Neuronal stem cell (in vitro differentiated cells): ENCODE data around the gene CSNK1D.
A peak's percentile ranks its signal among the peaks of the same experiment; 100 is the strongest.

ENCODE experiments used
- DNase-seq: peaks from one replicate; pipeline ENCODE4 v3.0.0-alpha.2; 2013; ENCODE audit warnings: low spot score
- H2AFZ ChIP-seq: one replicate; pipeline ENCODE4 v1.6.1; 2013; ENCODE audit warnings: mild to moderate bottlenecking, low read length, inconsistent platforms
- H2AK5ac ChIP-seq: 2 replicates; pipeline ENCODE4 v1.6.1; 2013; ENCODE audit warnings: low read depth, mild to moderate bottlenecking, inconsistent platforms, low read length, moderate library complexity, mixed read lengths
- H2BK120ac ChIP-seq: 2 replicates; pipeline ENCODE4 v1.6.1; 2013; ENCODE audit warnings: low read depth, mild to moderate bottlenecking, inconsistent platforms, low read length, moderate library complexity, mixed read lengths
- H2BK12ac ChIP-seq: one replicate; pipeline ENCODE4 v1.6.1; 2013; ENCODE audit warnings: low read length, inconsistent platforms
- H2BK15ac ChIP-seq: 2 replicates; pipeline ENCODE4 v1.6.1; 2013; ENCODE audit warnings: mild to moderate bottlenecking, low read length, inconsistent platforms, mixed read lengths
- H2BK5ac ChIP-seq: one replicate; pipeline ENCODE4 v1.6.1; 2013; ENCODE audit warnings: inconsistent platforms, mild to moderate bottlenecking, low read length, moderate library complexity
- H3K14ac ChIP-seq: one replicate; pipeline ENCODE4 v1.6.1; 2013; ENCODE audit warnings: low read length, inconsistent platforms
- H3K18ac ChIP-seq: 2 replicates; pipeline ENCODE4 v1.6.1; 2013; ENCODE audit warnings: low read length, inconsistent platforms
- H3K23ac ChIP-seq: 2 replicates; pipeline ENCODE4 v1.6.1; 2013; ENCODE audit warnings: low read depth, mild to moderate bottlenecking, mixed read lengths, low read length, inconsistent platforms; ENCODE audit not compliant: poor library complexity
- H3K27ac ChIP-seq: replicated peaks from 3 replicates; pipeline ENCODE4 v1.5.1; 2013; ENCODE audit warnings: low read length, inconsistent platforms
- H3K27me3 ChIP-seq, 3 experiments: 2 replicates each; pipeline ENCODE4 v1.6.1; 2013; ENCODE audit warnings: low read length in 3 of 3, mild to moderate bottlenecking in 2 of 3, inconsistent platforms in 1 of 3, low read depth in 1 of 3, mixed read lengths in 1 of 3, moderate library complexity in 1 of 3; ENCODE audit not compliant: control insufficient read depth in 3 of 3, insufficient read depth in 3 of 3
- H3K36me3 ChIP-seq, 2 donors: replicated peaks in 1 of 2; 2 replicates each; pipeline ENCODE4 v1.6.1; 2013; ENCODE audit warnings: low read length in 2 of 2; ENCODE audit not compliant: control insufficient read depth in 2 of 2, insufficient read depth in 2 of 2
- H3K4ac ChIP-seq: 2 replicates; pipeline ENCODE4 v1.6.1; 2013; ENCODE audit warnings: inconsistent platforms, mild to moderate bottlenecking, low read length, moderate library complexity
- H3K4me1 ChIP-seq, 2 donors: 1 replicate in 1 of 2; 2 replicates in 1 of 2; pipeline ENCODE4 v1.6.1; 2013; ENCODE audit warnings: low read length in 2 of 2, low read depth in 1 of 2; ENCODE audit not compliant: control insufficient read depth in 2 of 2, insufficient read depth in 1 of 2
- H3K4me2 ChIP-seq: one replicate; pipeline ENCODE4 v1.6.1; 2013; ENCODE audit warnings: mild to moderate bottlenecking, low read length, inconsistent platforms; ENCODE audit not compliant: insufficient read depth, poor library complexity, severe bottlenecking
- H3K4me3 ChIP-seq, 2 donors: 2 replicates each; pipeline ENCODE4 v1.5.1; 2013; ENCODE audit warnings: low read length in 2 of 2, mild to moderate bottlenecking in 2 of 2, inconsistent platforms in 1 of 2, moderate library complexity in 1 of 2
- H3K79me1 ChIP-seq: one replicate; pipeline ENCODE4 v1.6.1; 2013; ENCODE audit warnings: low read depth, mild to moderate bottlenecking, inconsistent platforms, low read length, moderate library complexity
- H3K9ac ChIP-seq: one replicate; pipeline ENCODE4 v1.6.1; 2013; ENCODE audit warnings: mild to moderate bottlenecking, low read depth, low read length, inconsistent platforms; ENCODE audit not compliant: poor library complexity
- H3K9me3 ChIP-seq, 2 donors: replicated peaks in 1 of 2; 2 replicates each; pipeline versions ENCODE3 to v1.6.1; 2013; ENCODE audit warnings: low read length in 2 of 2, mild to moderate bottlenecking in 2 of 2, inconsistent platforms in 1 of 2, low read depth in 1 of 2, mixed read lengths in 1 of 2, moderate library complexity in 1 of 2; ENCODE audit not compliant: control insufficient read depth in 2 of 2, insufficient read depth in 1 of 2
- H4K8ac ChIP-seq: one replicate; pipeline ENCODE4 v1.6.1; 2013; ENCODE audit warnings: low read depth, mild to moderate bottlenecking, inconsistent platforms, low read length, moderate library complexity
- H4K91ac ChIP-seq: one replicate; pipeline ENCODE4 v1.6.1; 2013; ENCODE audit warnings: low read length, low read depth, mild to moderate bottlenecking, inconsistent platforms; ENCODE audit not compliant: poor library complexity
- WGBS, 2 donors: extraction: QIAGEN DNeasy Blood & Tissue Kit; methylation state at CpG; one replicate each; pipeline ENCODE4 v1.1.7; 2013; ENCODE audit warnings: missing lambda C conversion rate in 2 of 2, mixed read lengths in 1 of 2; ENCODE audit not compliant: insufficient read length in 2 of 2, insufficient replicate concordance in 1 of 2; ENCODE audit errors: extremely low coverage in 2 of 2; 5-methylcytosine and 5-hydroxymethylcytosine counted together

Gene CSNK1D

DNA sequence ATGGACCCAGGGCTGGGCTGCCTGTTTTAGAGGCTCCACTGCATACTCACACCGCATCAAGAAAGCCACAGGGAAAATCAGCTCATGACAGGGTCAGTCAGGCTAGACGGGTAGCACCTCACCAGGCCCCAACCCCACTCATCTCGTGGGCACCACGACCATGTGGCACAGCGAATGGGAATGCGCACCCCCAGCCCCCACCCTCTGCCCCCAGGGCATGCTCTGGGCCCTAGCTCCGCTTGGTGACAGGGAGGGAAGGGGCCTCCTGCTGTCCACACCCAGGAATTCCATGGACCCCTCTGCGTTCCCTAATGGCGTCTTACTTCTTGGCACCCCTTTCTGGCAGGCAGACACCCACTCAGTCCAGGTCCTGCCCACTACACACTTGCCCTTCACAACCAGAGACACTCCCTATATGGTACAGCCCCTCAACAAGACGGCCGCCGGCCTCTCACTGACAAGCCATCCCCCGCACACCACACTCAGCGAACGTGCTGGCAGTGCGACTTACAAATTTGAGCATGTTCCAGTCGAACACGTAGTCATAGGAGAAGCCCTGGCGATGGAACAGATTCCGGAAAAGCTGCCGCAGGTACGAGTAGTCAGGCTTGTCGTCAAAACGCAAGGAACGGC is 22.5 kb downstream of the CSNK1D start:
- no peak for DNase-seq
- H2BK15ac ChIP-seq: no peak overlapping the region
- H4K91ac ChIP-seq: no peak overlapping the region
- no peaks in the 10 kb centered on the region for H3K4me1 ChIP-seq
- no peak overlapping the region for H2BK120ac ChIP-seq
- H3K79me1 ChIP-seq: peaks cover 26% of the 10 kb centered on the region
- H3K4me3 ChIP-seq: no peak overlapping the region
- H2BK5ac ChIP-seq: no peak overlapping the region
- peak overlapping the region; percentile 27 for H3K18ac ChIP-seq
- H3K27ac ChIP-seq: no peak overlapping the region
- H3K4ac ChIP-seq: no peak overlapping the region
- H3K14ac ChIP-seq: no peak overlapping the region
- H3K27me3 ChIP-seq: no peaks in the 10 kb centered on the region
- no peak overlapping the region for H4K8ac ChIP-seq
- H2BK12ac ChIP-seq: no peak overlapping the region
- peaks cover 2 to 5% of the 10 kb centered on the region in 2 donors for H3K9me3 ChIP-seq
- no peak overlapping the region for H2AFZ ChIP-seq
- H3K4me2 ChIP-seq: no peak overlapping the region
- peaks cover 81 to 87% of the 10 kb centered on the region in 2 donors for H3K36me3 ChIP-seq
- H3K23ac ChIP-seq: peak overlapping the region; percentile 60
- WGBS, 2 donors: no CpG with 5 or more reads among the region's 25 CpGs
- no peak overlapping the region for H2AK5ac ChIP-seq
- peak overlapping the region; percentile 37 for H3K9ac ChIP-seq

DNA sequence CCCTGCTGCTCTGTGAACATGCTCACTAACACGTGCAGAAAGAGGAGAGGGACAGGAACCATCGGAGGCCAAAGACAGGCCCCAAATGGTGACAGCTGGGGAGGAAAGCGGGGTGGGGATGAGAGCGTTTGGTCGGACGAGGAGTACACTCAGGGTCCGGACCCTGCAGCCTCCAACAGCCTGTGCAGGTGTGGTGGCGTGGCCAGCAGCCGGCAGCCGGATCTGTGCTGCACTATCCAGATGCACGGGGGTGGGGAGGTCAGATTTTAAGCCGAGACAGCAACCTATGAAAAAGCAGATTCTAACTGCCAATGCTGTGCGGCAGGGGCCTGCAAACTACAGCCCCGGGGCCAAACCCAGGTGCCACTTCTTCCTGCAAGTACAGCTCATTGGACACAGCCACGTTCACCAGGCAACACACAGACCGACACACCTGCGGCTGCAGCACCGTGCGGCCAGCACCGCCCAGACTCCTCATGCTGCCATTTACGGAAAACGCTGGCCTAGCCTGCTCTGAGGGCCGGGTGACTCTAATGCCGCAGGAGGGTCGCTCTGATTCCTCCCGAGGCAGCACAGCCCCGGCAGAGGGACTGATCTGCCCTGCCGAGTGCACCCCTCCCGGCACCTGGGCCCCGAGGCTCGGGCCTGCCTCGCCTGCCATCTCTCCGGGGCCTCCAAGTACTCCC is 23.5 kb downstream of the CSNK1D start:
- WGBS, 2 donors: no CpG with 5 or more reads among the region's 33 CpGs
- no peak overlapping the region for H2BK15ac ChIP-seq

GRCh38 chr17:82248815-82249674 is 24.5 kb downstream of the CSNK1D start:
- Histone ChIP-seq H3K4ac (no peak overlapping the region), H2AFZ (no peak overlapping the region), H4K91ac (no peak overlapping the region), H3K27ac (no peak overlapping the region), H2BK15ac (no peak overlapping the region), H3K18ac (no peak overlapping the region), H2AK5ac (no peak overlapping the region), H3K9me3 (peaks cover 0 to 2% of the 10 kb centered on the region in 2 donors), H3K36me3 (peaks cover 92 to 96% of the 10 kb centered on the region in 2 donors), H3K79me1 (peaks cover 30% of the 10 kb centered on the region), H3K23ac (no peak overlapping the region), H3K27me3 (no peaks in the 10 kb centered on the region), H3K4me1 (no peaks in the 10 kb centered on the region), H4K8ac (no peak overlapping the region), H2BK5ac (no peak overlapping the region), H3K14ac (no peak overlapping the region), H2BK120ac (no peak overlapping the region), H3K9ac (no peak overlapping the region), H3K4me2 (no peak overlapping the region), H3K4me3 (no peak overlapping the region), H2BK12ac (no peak overlapping the region)
- WGBS, 2 donors: no CpG with 5 or more reads among the region's 54 CpGs
- DNase-seq: no peak

More for the DNA sequence above, 23.5 kb downstream of the CSNK1D start:
- Histone ChIP-seq H3K4ac (no peak overlapping the region), H3K4me3 (no peak overlapping the region), H2AK5ac (no peak overlapping the region), H3K36me3 (peaks cover 83 to 87% of the 10 kb centered on the region in 2 donors), H2BK12ac (no peak overlapping the region), H3K9ac (no peak overlapping the region), H3K27ac (no peak overlapping the region), H3K18ac (no peak overlapping the region), H3K27me3 (no peaks in the 10 kb centered on the region), H4K8ac (no peak overlapping the region), H3K4me2 (no peak overlapping the region), H3K14ac (no peak overlapping the region), H2BK120ac (no peak overlapping the region), H3K79me1 (peaks cover 29% of the 10 kb centered on the region), H3K9me3 (peaks cover 0 to 2% of the 10 kb centered on the region in 2 donors), H2AFZ (no peak overlapping the region), H4K91ac (no peak overlapping the region), H3K23ac (peak overlapping the region; percentile 18), H2BK5ac (no peak overlapping the region), H3K4me1 (no peaks in the 10 kb centered on the region)
- no peak for DNase-seq
